Measurements from ENCODE around the gene BDKRB2. TPM values are rescaled to one million over a fixed set of nuclear protein-coding genes. Genes with fewer than 3 reads are reported as not detected.

Gene BDKRB2
- total RNA-seq, 2 experiments from 2014 or later = not detected

DNA sequence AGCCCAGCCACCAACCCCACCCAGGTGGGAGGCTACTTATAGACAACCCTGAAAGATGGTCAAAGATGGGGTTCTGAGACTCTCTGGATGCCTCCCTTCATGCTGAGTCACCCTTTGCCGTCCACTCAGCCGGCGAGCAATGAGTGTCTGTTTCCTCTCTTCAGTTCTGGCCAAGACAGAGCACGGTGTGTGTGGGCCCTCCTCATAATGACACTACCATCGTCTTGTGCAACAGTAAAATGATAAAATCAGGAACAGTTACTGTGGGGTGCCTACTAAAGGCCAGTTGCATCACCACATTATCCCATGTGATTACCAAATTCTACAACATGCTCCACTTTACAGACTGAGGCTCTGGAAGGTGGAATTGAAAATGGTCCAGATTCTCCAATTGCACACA, 44.4 kb downstream of the BDKRB2 start:
- DNase-seq = no peak
- CTCF ChIA-PET = no interaction called here
- no peaks in the 10 kb centered on the region for H3K9me3 Mint-ChIP-seq
- H3K27ac Mint-ChIP-seq = no peak overlapping the region
- no peaks in the 10 kb centered on the region for H3K4me1 Mint-ChIP-seq
- no peaks in the 10 kb centered on the region for H3K27me3 Mint-ChIP-seq
- H3K36me3 Mint-ChIP-seq (ENCODE audit: low read depth) = no peaks in the 10 kb centered on the region
- no peak overlapping the region for H3K4me3 Mint-ChIP-seq
- POLR2A ChIA-PET = no interaction called here

DNA sequence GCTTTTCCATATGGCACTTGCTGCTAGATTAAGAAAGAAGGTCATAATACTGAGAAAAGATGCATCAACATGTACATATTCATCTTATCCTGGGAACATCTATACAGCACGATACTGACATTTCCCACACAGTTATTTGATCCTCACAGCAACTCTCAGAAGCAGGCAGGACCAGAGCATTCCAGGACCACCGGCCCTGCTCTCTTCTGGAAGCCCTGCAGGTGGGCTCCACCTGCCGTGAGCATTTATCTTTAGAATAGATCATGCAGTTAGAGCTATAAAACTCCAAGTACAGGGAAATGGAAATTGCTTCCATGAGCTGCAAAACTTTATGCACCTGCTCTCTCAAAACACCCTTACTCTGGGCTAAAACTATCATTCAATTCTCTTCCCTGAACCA, 45.8 kb downstream of the BDKRB2 start:
- Mint-ChIP-seq H3K27me3 (no peaks in the 10 kb centered on the region), H3K27ac (no peak overlapping the region), H3K4me1 (no peaks in the 10 kb centered on the region), H3K36me3 (ENCODE audit: low read depth) (no peaks in the 10 kb centered on the region), H3K9me3 (no peaks in the 10 kb centered on the region), H3K4me3 (no peak overlapping the region)
- CTCF ChIA-PET = interaction anchor here (1.6 kb wide), 1 partner anchor 9 kb away, joined by 4 read pairs; no protein-coding TSS in a partner anchor
- POLR2A ChIA-PET = no interaction called here
- DNase-seq = no peak

DNA sequence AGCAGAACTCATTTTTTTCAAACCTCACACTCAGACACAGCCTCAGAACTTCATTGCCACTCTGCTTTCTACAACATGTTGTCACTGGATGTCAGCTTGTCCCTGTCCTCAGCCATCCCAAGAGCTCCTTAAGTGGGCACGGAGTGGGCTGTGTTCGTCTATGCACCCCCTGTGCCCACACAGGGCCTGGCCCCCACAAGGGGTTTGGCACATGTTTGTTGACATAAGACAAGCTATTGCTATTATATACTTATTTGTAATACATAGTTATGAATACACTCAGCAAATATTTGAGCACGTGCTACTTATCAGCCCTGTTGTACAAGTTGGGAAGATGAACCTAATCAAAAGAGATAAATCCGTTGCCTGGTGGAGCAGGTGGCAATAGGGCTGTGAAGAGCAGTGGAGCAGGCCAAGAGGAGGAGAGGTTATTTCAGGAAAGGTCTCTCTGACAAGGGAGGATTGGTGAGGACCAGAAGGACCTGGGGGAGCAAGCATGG, 47.1 kb downstream of the BDKRB2 start:
- Mint-ChIP-seq H3K4me3 (no peak overlapping the region), H3K9me3 (no peaks in the 10 kb centered on the region), H3K27ac (no peak overlapping the region), H3K4me1 (no peaks in the 10 kb centered on the region), H3K27me3 (no peaks in the 10 kb centered on the region), H3K36me3 (ENCODE audit: low read depth) (no peaks in the 10 kb centered on the region)
- CTCF ChIA-PET = interaction anchor here (1.0 kb wide), 1 partner anchor 46 kb away, joined by 3 read pairs; no protein-coding TSS in a partner anchor
- no peak for DNase-seq
- POLR2A ChIA-PET = no interaction called here

DNA sequence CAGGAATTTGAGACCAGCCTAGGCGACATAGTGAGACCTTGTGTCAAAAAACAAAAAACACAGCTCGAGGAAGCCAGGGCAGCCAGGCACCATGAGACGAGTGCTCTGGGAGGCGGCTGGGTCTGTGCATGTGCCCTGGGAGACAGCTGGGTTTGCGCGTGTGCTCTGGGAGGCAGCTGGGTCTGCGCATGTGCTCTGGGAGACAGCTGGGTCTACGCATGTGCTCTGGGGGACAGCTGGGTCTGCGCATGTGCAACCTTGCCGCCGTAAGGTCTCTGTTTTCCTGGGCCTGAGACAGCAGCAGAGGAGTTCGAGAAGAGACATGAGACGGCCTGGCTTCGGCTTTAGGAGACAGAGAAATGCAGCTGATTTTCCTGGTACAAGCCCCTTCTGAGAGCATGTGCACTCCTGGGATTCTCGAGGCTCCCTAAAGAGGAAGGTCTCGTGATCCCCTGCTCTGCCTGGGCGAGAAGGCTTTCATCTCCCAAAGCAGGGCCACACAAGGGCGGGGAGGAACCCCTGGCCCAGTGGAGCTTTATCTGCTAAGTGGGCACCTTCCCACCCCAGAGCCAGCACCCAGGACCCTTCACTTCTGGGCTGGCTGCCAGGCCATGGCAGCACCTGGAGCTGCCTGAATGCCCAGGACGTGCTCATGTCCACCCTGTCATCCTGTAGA, 47.8 kb downstream of the BDKRB2 start:
- POLR2A ChIA-PET = no interaction called here
- Mint-ChIP-seq H3K27ac (no peak overlapping the region), H3K27me3 (peaks cover 4% of the 10 kb centered on the region), H3K9me3 (no peaks in the 10 kb centered on the region), H3K36me3 (ENCODE audit: low read depth) (no peaks in the 10 kb centered on the region), H3K4me3 (no peak overlapping the region), H3K4me1 (no peaks in the 10 kb centered on the region)
- CTCF ChIA-PET = interaction anchor here (1.0 kb wide), 1 partner anchor 45 kb away, joined by 3 read pairs; no protein-coding TSS in a partner anchor
- DNase-seq = no peak

DNA sequence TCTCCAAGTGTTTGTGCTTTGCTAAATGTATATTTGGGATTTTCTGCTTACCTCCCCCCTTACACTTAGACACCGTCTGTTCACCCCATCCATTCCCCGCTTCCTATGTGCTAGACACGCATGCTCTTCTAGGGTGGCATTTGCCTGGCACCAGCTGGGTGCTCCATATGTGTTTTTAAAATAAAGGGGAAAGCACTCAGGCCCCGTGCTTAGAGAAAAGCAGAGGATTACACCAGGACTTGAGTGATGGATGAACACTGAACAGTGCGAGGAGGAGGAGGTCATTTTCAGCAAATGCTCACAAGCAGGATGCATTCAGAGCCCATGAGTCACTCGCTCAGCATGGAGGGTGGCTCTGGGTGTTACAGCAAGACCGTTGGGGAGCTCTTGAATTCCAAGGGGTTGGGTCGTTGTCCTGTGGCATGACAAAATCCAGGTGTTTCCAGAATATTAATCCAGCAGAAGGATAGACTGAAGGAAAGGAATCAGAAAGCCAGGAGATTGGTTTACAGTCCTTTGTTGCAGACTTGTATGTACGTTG, 48.4 kb downstream of the BDKRB2 start:
- Mint-ChIP-seq H3K27me3 (peaks cover 5% of the 10 kb centered on the region), H3K27ac (no peak overlapping the region), H3K36me3 (ENCODE audit: low read depth) (no peaks in the 10 kb centered on the region), H3K9me3 (no peaks in the 10 kb centered on the region), H3K4me3 (no peak overlapping the region), H3K4me1 (no peaks in the 10 kb centered on the region)
- ChIA-PET CTCF (no interaction called here), POLR2A (no interaction called here)
- no peak for DNase-seq

DNA sequence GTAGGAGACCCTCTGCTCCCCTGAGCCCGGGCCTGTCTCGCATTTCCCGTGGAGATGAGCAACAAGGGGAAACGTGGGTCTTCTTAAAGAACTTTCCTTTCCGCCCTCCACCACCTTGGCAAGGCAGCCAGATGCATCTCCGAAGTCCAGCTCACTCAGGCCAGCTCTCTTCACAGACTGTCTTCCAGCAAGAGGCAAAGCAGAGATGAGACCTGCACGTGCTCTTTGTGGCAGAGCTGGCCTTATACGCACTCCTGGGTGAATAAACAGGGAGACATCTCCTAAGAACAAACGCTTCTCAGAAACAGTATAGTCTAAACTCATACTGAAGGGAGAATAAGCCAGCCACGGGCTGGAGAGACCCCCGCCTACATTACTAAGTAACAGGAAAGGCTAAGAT, 50.0 kb downstream of the BDKRB2 start:
- ChIA-PET CTCF (no interaction called here), POLR2A (no interaction called here)
- Mint-ChIP-seq H3K27ac (no peak overlapping the region), H3K4me1 (no peaks in the 10 kb centered on the region), H3K9me3 (no peaks in the 10 kb centered on the region), H3K27me3 (peaks cover 5% of the 10 kb centered on the region), H3K4me3 (no peak overlapping the region), H3K36me3 (ENCODE audit: low read depth) (no peaks in the 10 kb centered on the region)
- DNase-seq = no peak

DNA sequence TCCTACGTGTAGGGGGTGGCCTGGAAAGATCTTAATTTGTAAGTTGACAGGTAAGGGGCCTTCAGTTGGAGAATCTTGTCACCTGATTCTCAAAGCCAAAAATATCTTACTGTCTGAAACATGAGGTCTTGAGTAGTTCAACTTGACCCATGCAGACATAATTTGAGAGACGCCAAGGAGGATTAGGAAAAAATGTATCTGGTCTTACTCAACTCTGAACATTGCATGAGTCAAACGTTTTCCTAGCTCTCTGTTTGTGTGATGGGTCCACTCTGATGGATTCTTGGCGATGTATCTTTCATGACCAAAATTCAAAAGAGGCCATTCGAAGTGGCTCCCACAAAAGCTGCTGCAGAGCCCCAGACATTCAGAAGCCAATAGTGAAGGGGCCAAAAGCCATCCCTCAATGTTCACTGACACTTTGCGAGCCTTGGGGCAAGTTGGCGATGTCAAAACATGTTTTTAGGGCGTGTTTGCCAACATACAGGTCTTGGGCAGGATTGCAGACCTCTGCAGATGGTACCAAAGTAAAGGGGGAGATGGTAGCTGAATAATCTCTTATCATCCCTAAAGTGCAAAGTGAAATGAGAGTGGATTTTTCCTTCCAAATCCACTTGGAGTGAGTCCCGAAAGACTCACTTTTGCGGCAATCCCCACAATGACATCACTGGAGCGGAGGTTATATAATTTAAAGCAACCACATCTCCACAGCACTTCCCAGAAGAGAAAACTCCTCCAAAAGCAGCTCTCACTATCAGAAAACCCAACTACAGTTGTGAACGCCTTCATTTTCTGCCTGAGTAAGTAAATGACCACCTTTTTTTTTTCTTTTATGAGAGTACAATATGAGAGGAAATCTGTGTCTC, 51.1 kb downstream of the BDKRB2 start, which contains the start of gene BDKRB1:
TSS of gene BDKRB1 (plus strand) at position 710 of the 866 bp plus-strand sequence. CDS start 7,473 bp downstream, outside the sequence.
- ChIA-PET POLR2A (no interaction called here), CTCF (no interaction called here)
- Mint-ChIP-seq H3K27ac (no peak within 1 kb of the TSS), H3K4me1 (no peaks in the 10 kb centered on the region), H3K27me3 (peaks cover 8% of the 10 kb centered on the region), H3K4me3 (no peak within 1 kb of the TSS), H3K9me3 (no peaks in the 10 kb centered on the region), H3K36me3 (ENCODE audit: low read depth) (no peaks in the 10 kb centered on the region)
- no peak for DNase-seq

DNA sequence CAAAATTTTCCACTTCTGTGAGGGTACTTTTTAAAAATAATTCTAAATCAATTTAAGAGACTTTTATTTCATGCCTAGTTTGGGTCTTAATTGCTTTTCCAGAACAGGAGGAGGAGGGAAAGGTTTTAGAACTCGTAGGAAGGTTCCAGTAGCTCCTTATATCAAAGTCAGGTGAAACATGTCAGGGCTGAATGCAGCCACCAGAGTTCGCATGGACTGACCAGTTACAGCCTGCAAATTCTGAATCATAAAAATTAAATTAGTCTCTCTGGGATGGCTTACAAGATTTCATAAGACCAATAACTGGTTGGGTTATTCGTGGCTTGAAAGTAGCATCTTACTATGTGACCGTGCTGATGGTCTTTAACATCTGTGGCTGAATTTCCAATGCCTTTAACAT, 51.8 kb downstream of the BDKRB2 start:
- H3K27me3 Mint-ChIP-seq = peaks cover 12% of the 10 kb centered on the region
- CTCF ChIA-PET = no interaction called here
- no peak for DNase-seq
- POLR2A ChIA-PET = no interaction called here
- no peaks in the 10 kb centered on the region for H3K9me3 Mint-ChIP-seq
- H3K27ac Mint-ChIP-seq = no peak overlapping the region
- H3K4me1 Mint-ChIP-seq = no peaks in the 10 kb centered on the region
- H3K4me3 Mint-ChIP-seq = no peak overlapping the region
- H3K36me3 Mint-ChIP-seq (ENCODE audit: low read depth) = no peaks in the 10 kb centered on the region

DNA sequence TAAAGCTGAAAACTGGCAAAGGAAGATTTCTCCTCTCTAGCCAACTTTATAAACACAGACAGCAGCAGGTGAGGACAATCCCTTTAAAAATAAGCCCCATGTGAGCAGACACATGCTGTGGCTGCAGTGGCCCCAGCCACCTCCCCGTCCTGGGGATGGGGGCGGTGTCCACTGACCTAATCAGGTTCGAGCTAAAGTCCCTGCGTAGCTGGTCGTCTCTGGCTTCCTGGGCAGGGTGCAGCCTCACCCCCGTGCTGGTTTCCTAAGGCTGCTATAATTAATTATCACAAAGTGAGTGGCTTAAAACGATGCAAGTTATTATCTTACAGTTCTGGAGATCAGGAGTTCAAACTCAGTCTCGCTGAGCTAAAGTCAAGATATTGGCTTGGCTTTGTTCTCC, 52.4 kb downstream of the BDKRB2 start:
- H3K4me3 Mint-ChIP-seq = no peak overlapping the region
- H3K27me3 Mint-ChIP-seq = peaks cover 12% of the 10 kb centered on the region
- H3K27ac Mint-ChIP-seq = no peak overlapping the region
- CTCF ChIA-PET = no interaction called here
- H3K36me3 Mint-ChIP-seq (ENCODE audit: low read depth) = no peaks in the 10 kb centered on the region
- DNase-seq = no peak
- H3K4me1 Mint-ChIP-seq = no peaks in the 10 kb centered on the region
- POLR2A ChIA-PET = no interaction called here
- H3K9me3 Mint-ChIP-seq = no peaks in the 10 kb centered on the region

DNA sequence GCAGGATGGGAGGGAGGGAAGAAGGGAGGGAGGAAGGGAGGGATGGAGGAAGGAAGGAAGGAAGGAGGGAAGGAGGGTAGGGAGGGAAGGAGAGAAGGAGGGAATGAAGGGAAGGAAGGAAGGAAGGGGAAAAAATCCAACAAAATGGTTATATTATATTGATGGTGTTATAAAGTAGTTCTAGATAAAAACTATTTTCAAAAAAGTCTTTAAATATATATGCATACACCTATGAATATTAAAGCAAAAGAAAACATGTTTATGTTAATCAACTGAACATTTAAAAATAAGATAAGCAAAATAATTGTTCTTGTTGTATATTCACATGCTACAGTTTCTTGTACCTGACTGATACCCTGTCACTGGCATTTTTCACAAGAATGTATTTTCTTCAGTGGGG, 53.3 kb downstream of the BDKRB2 start:
- H3K27ac Mint-ChIP-seq = no peak overlapping the region
- H3K36me3 Mint-ChIP-seq (ENCODE audit: low read depth) = no peaks in the 10 kb centered on the region
- ChIA-PET POLR2A (no interaction called here), CTCF (no interaction called here)
- H3K27me3 Mint-ChIP-seq = peaks cover 12% of the 10 kb centered on the region
- H3K4me1 Mint-ChIP-seq = no peaks in the 10 kb centered on the region
- DNase-seq = no peak
- H3K9me3 Mint-ChIP-seq = no peaks in the 10 kb centered on the region
- H3K4me3 Mint-ChIP-seq = no peak overlapping the region

DNA sequence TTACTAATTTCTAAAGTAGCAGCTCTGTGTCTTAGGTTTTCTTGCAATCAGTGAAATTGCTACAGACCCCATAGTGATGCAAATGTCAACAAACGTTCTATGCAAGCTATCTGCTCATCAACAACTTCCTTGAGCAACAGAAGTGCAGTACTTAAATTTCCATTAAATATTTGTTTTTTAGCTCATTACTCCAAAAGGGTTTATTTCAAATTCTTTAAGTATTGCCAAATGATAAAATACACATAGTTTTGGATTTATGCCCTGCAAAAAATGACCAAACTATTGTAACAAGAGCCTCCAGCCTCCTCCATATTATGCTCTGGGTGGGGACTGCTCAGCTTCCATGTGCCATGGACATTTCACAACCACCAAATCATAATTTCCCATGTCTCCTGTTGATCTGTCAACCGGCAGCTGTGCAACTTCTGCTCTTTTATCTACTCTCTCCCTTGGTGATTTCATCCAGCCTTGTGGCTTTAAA, 55.7 kb downstream of the BDKRB2 start:
- H3K27ac Mint-ChIP-seq = no peak overlapping the region
- POLR2A ChIA-PET = no interaction called here
- CTCF ChIA-PET = no interaction called here
- H3K27me3 Mint-ChIP-seq = peaks cover 12% of the 10 kb centered on the region
- no peak for DNase-seq
- H3K4me1 Mint-ChIP-seq = no peaks in the 10 kb centered on the region
- no peaks in the 10 kb centered on the region for H3K36me3 Mint-ChIP-seq (ENCODE audit: low read depth)
- no peaks in the 10 kb centered on the region for H3K9me3 Mint-ChIP-seq
- H3K4me3 Mint-ChIP-seq = no peak overlapping the region

DNA sequence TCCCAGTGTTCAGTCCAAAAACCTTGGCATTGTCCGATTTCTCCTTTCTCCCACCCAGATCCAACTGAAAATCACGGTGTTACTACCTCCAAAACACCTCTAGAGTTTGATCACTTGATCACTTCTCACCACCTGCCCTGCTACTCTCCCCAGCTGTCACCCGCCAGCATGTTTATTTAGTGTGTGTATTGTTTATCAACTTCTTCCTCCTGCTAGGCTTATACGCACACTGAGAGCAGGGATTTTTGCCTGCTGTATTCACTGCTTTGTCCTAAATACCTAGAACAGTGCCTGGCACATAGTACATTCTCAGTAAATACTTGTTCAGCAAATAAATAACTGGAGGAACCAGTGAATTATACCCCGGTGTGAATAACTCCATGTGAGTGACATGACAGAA, 56.4 kb downstream of the BDKRB2 start:
- Mint-ChIP-seq H3K4me3 (no peak overlapping the region), H3K9me3 (no peaks in the 10 kb centered on the region), H3K4me1 (no peaks in the 10 kb centered on the region), H3K27me3 (peaks cover 12% of the 10 kb centered on the region), H3K36me3 (ENCODE audit: low read depth) (no peaks in the 10 kb centered on the region), H3K27ac (no peak overlapping the region)
- no peak for DNase-seq
- POLR2A ChIA-PET = no interaction called here
- CTCF ChIA-PET = no interaction called here

DNA sequence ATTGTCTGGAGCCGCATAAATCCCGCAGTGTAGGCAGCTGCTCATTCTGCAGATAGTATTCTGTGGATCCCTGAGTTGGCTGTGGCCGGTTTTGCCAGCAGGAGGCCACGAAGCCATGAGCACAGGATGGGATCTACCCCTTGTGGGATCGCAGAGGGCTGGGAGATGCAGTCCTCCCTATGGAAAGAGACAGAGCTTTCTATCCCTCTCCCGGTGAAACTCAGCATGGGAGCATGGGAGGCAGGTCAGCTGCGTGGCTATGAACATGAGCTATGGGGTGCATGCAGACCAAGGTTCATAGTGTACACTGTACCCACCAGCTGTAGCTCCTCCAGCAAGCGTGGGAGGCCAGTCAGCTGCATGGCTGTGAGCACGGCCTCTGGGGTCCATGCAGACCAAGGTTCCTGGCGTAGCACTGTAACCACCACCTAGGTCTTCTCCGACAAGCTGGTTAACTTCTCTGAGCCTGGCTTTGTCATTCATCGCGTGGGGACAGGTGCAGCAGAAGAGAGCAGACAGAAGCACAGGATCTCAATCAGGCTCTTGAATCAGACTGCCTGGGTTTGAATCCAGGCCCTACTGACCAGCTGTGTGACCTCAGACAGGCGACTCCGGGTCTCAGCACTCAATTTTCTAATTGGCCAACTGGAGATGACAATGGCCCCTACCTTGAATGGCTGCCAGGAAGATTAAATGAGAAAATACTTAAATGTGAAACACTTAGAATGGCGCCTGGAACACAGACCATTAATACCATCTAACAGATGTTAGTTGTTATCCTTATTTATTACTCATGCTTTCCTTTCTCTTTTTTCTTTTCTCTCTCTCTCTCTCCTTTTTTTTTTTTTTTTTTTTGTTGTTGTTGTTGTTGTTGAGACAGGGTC, 57.4 kb downstream of the BDKRB2 start:
- ChIA-PET CTCF (no interaction called here), POLR2A (no interaction called here)
- Mint-ChIP-seq H3K4me1 (no peaks in the 10 kb centered on the region), H3K9me3 (no peaks in the 10 kb centered on the region), H3K27me3 (peaks cover 12% of the 10 kb centered on the region), H3K27ac (no peak overlapping the region), H3K4me3 (no peak overlapping the region), H3K36me3 (ENCODE audit: low read depth) (no peaks in the 10 kb centered on the region)
- DNase-seq = no peak
